HTERT RPE-1 (cell line): ENCODE measurements around the gene TCF7L2.

Source experiments
- in situ Hi-C: fragments of 300-500 bp; cut with MboI; formaldehyde crosslinking; loops from 4 replicates; pipeline ENCODE4 v1.14.3; 2020; ENCODE audit warnings: low sequenced_read_pairs

Gene TCF7L2

GRCh38 chr10:113020838-113021237 is 70.8 kb downstream of the TCF7L2 start:
- in situ Hi-C loops = no loop called here

GRCh38 chr10:113021268-113022040 is 71.4 kb downstream of the TCF7L2 start:
- in situ Hi-C loops = no loop called here

GRCh38 chr10:113022265-113022664 is 72.2 kb downstream of the TCF7L2 start:
- in situ Hi-C loops = no loop called here

DNA sequence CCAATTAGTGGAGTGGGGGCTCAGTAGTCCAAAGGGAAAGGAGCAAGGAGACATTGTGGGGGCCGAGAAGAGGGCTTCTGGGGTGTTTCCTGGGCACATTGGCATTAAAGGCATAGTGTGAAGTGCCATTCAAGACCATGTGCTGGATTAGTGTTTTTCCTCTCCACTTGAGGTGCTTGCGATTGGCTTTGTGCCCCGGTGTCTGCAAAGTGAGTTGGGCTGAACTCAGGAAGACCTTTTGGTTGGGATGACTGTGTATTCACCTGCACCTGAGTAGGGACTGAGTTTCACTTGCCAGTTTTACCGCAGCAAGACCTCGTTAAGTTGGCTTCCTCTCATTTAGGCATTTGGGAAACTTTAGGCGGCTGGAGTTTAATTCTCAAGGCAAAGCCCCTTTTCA is 73.0 kb downstream of the TCF7L2 start:
- in situ Hi-C loops = no loop called here

DNA sequence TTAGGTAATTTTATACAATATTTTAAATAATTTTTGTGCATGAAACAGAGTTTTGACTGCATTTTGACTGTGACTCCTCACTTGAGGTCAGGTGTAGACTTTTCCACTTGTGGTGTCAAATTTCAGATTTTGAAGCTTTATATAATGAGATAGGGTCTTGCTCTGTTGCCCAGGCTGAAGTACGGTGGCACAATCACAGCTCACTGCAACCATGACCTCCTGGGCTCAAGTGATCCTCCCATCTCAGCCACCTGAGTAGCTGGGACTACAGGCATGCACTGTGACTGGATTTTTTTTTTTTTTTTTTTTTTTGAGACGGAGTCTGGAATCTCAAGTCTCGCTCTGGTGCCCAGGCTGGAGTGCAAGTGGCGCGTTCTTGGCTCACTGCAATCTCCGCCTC is 74.9 kb downstream of the TCF7L2 start:
- in situ Hi-C loops = no loop called here

GRCh38 chr10:113025487-113025886 is 75.4 kb downstream of the TCF7L2 start:
- in situ Hi-C loops = no loop called here

DNA sequence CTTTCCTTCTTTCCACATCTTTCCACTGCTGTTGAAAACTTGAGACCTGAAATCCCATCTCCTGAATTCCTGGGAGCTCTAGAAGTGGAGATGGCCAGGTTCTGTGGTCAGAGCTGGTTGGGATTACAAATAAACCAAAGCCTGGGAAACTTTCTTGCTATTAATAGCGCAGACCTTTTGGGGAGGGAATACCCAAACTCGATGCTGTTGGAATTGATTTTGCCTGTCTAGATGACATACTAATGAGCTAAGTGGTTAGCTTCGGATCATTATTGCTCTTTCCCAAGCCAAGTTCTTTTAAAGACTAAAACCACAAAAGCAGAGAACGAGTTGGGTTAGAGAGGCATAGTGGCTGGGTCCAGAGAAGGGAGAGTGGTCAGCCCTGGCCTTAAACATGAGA is 76.6 kb downstream of the TCF7L2 start:
- in situ Hi-C loops = no loop called here

- in situ Hi-C loops = no loop called here
Measured at GRCh38 chr10:113027230-113027573, 77.2 kb downstream of the TCF7L2 start.

- in situ Hi-C loops = no loop called here
Measured at GRCh38 chr10:113027574-113028455, 77.8 kb downstream of the TCF7L2 start.

- in situ Hi-C loops = no loop called here
Measured at GRCh38 chr10:113028456-113029440, 78.7 kb downstream of the TCF7L2 start.

- in situ Hi-C loops = no loop called here
Measured at GRCh38 chr10:113030453-113030852, 80.4 kb downstream of the TCF7L2 start.

DNA sequence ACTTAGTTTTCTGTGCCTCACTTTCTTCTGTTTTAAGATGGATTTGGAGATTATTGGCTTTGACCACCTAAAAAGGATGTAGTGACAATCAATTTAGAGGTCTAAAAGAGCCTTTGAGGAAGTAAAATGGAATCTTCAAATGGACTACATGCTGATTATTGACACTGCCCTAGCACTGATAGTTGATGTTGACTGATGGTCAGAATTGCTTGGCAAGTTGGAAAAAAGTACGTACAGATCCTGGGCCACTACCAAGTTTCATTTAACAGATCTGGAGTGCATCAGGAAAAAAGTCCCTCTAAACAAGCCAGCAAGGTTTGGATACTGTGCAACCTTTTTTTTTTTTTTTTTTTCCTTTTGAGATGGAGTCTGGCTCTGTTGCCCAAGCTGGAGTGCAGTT is 81.1 kb downstream of the TCF7L2 start:
- in situ Hi-C loops = no loop called here

GRCh38 chr10:113033991-113034390 is 83.9 kb downstream of the TCF7L2 start:
- in situ Hi-C loops = no loop called here

GRCh38 chr10:113035732-113036312 is 85.8 kb downstream of the TCF7L2 start:
- in situ Hi-C loops = no loop called here

DNA sequence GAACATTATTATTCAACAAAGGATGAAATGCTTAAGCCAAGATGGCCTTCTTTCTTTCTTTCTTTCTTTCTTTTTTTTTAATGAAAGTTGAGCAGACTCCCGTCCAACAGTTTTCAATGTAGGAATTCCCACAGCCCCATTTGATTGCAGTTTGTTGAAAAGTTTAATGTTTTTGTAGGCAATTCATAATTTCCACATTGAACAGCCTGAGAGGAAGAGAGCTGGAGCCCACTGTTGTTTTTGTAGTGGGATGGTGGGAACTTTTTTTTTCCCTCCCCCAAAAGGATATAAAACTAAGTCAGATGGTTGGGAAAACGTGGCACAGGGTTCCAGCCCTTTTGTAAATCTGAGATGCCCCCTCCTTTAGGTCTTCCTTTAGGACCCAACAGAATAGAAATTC is 86.6 kb downstream of the TCF7L2 start:
- in situ Hi-C loops = no loop called here

DNA sequence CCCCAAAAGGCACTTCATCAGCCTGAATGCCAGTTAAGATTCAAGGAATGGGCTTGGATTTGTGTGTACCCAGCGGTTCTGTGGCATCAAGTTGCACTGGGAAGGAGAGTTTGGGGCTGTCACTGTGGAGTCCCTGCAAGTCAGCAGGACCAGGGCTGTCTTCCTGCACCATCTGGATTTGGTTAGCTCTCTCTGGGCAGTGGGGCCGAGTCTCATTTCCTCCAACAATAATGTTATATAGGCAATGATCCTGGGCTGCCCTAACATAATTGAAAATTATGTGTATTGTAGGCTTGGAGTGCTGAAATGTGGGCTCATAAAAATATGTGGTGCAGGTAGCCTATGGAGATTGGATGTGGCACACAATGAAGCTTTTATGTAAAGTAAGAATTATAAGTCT is 87.2 kb downstream of the TCF7L2 start:
- in situ Hi-C loops = no loop called here

- in situ Hi-C loops = no loop called here
Measured at GRCh38 chr10:113038183-113038582, 88.1 kb downstream of the TCF7L2 start.

DNA sequence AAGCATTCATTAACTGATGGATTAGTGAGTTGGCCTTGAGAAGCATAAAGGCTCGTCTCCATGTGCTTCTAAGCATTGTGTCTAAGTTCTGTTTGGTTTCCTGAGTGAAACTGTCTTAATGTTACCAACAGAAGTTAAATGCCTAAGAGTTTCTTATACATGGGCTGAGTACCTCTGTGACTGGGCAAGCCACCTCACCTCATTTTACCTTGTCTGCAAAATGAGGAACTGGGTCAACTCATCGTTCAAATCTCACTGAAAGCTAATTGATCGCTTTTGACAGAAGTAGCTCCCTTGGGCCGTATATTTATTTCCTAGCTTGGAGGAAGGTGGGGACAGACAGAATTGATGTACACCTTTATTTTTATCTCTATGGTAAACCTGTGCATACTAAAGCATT is 88.9 kb downstream of the TCF7L2 start:
- in situ Hi-C loops = no loop called here

GRCh38 chr10:113041324-113041723 is 91.3 kb downstream of the TCF7L2 start:
- in situ Hi-C loops = no loop called here

GRCh38 chr10:113041841-113042750 is 92.0 kb downstream of the TCF7L2 start:
- in situ Hi-C loops = no loop called here
